K562 (cell line): ENCODE measurements around the gene GLE1. TPM values are rescaled to one million over a fixed set of nuclear protein-coding genes. Genes with fewer than 3 reads are reported as not detected.

Experiments
- ATAC-seq: fragments of 200-7000 bp; cut with Tn5 transposase; 3 replicates; pipeline ENCODE4 v1.9.1; 2020; ENCODE audit warnings: moderate library complexity
- BruUV-seq: library from RNA; stranded (reverse); fragments of 400-500 nt; replicated peaks from 2 replicates; lab custom pipeline; 2021; lab: Mats Ljungman, UMichigan
- CTCF ChIA-PET: fragments of 300-600 bp; formaldehyde crosslinking; extraction: SDS; loops from one replicate; lab custom pipeline; 2021; ENCODE audit warnings: low intra/inter-chr PET ratio; lab: Yijun Ruan, JAX
- POLR2A ChIA-PET: fragments of 300-600, 350-650 bp; sonication (Branson Sonifier 250); formaldehyde crosslinking; extraction: SDS; loops from one replicate; lab custom pipeline; 2021; ENCODE audit warnings: antibody characterized with exemption, inconsistent platforms; lab: Yijun Ruan, JAX
- DNase-seq, 4 experiments: peaks; one replicate each; pipeline versions ENCODE4 v3.0.0 to v3.0.0-alpha.2; 2011 to 2018; ENCODE audit warnings: low spot score in 3 of 4, mixed read lengths in 3 of 4; ENCODE audit errors: extremely low read depth in 1 of 4
- FAIRE-seq: peaks from 2 replicates; lab custom pipeline; 2011; peaks lifted over from hg19 to GRCh38; lab: Jason Lieb, UNC
- H2AFZ ChIP-seq: 2 replicates; pipeline ENCODE4 v1.6.0; 2011; ENCODE audit warnings: low read depth, low read length, control low read depth, inconsistent platforms
- H3K27ac ChIP-seq: fragments of 200-600 bp; 3 replicates; pipeline ENCODE4 v1.8.0; 2011; ENCODE audit warnings: low read depth, mild to moderate bottlenecking, control low read depth, inconsistent platforms, low read length, moderate library complexity, mixed read lengths; ENCODE audit errors: extremely low read depth
- H3K27me3 ChIP-seq, 2 experiments: fragments of 300-600 bp in 1 of 2; 2 replicates in 1 of 2; 3 replicates in 1 of 2; pipeline versions ENCODE4 v1.6.0 to v1.8.0; 2011; ENCODE audit warnings: inconsistent platforms in 2 of 2, low read length in 2 of 2, mild to moderate bottlenecking in 1 of 2, mixed read lengths in 1 of 2, moderate library complexity in 1 of 2; ENCODE audit not compliant: control insufficient read depth in 2 of 2, insufficient read depth in 2 of 2
- H3K36me3 ChIP-seq: fragments of 300-600 bp; 3 replicates; pipeline ENCODE4 v1.8.0; 2011; ENCODE audit warnings: mild to moderate bottlenecking, low read length, inconsistent platforms; ENCODE audit not compliant: control insufficient read depth, insufficient read depth
- H3K4me1 ChIP-seq, 2 experiments: fragments of 200-600 bp in 1 of 2; replicated peaks in 1 of 2; 2 replicates in 1 of 2; 3 replicates in 1 of 2; pipeline versions ENCODE4 v1.5.1 to v1.8.0; 2011; ENCODE audit warnings: inconsistent platforms in 2 of 2, low read length in 2 of 2, mild to moderate bottlenecking in 1 of 2, mixed read lengths in 1 of 2, moderate library complexity in 1 of 2; ENCODE audit not compliant: control insufficient read depth in 2 of 2, insufficient read depth in 2 of 2
- H3K4me2 ChIP-seq: 2 replicates; pipeline ENCODE4 v1.6.1; 2011; ENCODE audit warnings: low read length, control low read depth, inconsistent platforms, mixed read lengths; ENCODE audit not compliant: insufficient read depth
- H3K4me3 ChIP-seq: fragments of 200-600 bp; sonication (generic), shearing (Covaris generic); 2 replicates; pipeline ENCODE4 v1.5.1; 2016; ENCODE audit warnings: control low read depth, inconsistent platforms
- H3K79me2 ChIP-seq: fragments of 200-600 bp; 3 replicates; pipeline ENCODE4 v1.8.0; 2011; ENCODE audit warnings: low read length, inconsistent platforms; ENCODE audit not compliant: control insufficient read depth, insufficient read depth
- H3K9ac ChIP-seq, 2 experiments: 2 replicates each; pipeline versions ENCODE4 v1.6.0 to v1.6.1; 2011; ENCODE audit warnings: low read depth in 2 of 2, low read length in 2 of 2, control low read depth in 1 of 2, inconsistent platforms in 1 of 2, mild to moderate bottlenecking in 1 of 2, mixed read lengths in 1 of 2; ENCODE audit not compliant: insufficient read depth in 1 of 2
- H3K9me1 ChIP-seq: one replicate; pipeline ENCODE4 v1.6.0; 2011; ENCODE audit warnings: inconsistent platforms, mild to moderate bottlenecking, low read length, moderate library complexity; ENCODE audit not compliant: control insufficient read depth, insufficient read depth
- H3K9me3 ChIP-seq: replicated peaks from 2 replicates; pipeline ENCODE4 v1.5.1; 2011; ENCODE audit warnings: low read depth, low read length, inconsistent platforms; ENCODE audit not compliant: control insufficient read depth, insufficient read depth
- H4K20me1 ChIP-seq: replicated peaks from 2 replicates; pipeline ENCODE4 v1.6.1; 2011; ENCODE audit warnings: low read length, inconsistent platforms, mixed read lengths; ENCODE audit not compliant: control insufficient read depth, insufficient read depth
- ATF7 ChIP-seq: fragments of 450-650 bp; IDR thresholded peaks from 2 replicates; pipeline ENCODE4 v1.7.1; 2014; ENCODE audit warnings: mild to moderate bottlenecking, moderate library complexity
- BDP1 ChIP-seq: IDR thresholded peaks from 3 replicates; pipeline ENCODE4 v1.6.1; 2011; ENCODE audit not compliant: insufficient read length, insufficient read depth
- CBX1 ChIP-seq: sonication (generic); IDR thresholded peaks from 2 replicates; pipeline ENCODE4 v1.6.1; 2016; ENCODE audit warnings: antibody characterized with exemption, low read depth, mild to moderate bottlenecking
- E2F3 ChIP-seq: fragments of 250-450 bp; sonication (Bioruptor Pico); IDR thresholded peaks from 2 replicates; pipeline ENCODE4 v1.4.0; 2020; ENCODE audit warnings: mild to moderate bottlenecking
- FUS ChIP-seq: fragments of 200-400 bp; formaldehyde crosslinking; optimal IDR thresholded peaks from 2 replicates; pipeline ENCODE3; 2017; ENCODE audit warnings: low read depth, low read length
- RBM39 ChIP-seq: fragments of 200-400 bp; formaldehyde crosslinking; optimal IDR thresholded peaks from 2 replicates; pipeline ENCODE3; 2018; ENCODE audit warnings: low read depth, low read length
- SAP30 ChIP-seq: fragments of 200-600 bp; sonication (generic); IDR thresholded peaks from 2 replicates; pipeline ENCODE4 v1.6.1; 2012; ENCODE audit warnings: borderline replicate concordance, low read depth, mild to moderate bottlenecking, moderate library complexity, low read length, control low read depth, inconsistent platforms; ENCODE audit not compliant: insufficient read depth, poor library complexity, severe bottlenecking
- UBTF ChIP-seq, 2 experiments: IDR thresholded peaks; 2 replicates each; pipeline ENCODE4 v1.6.1; 2012; ENCODE audit warnings: improper control_type of control experiment in 2 of 2, low read depth in 2 of 2, low read length in 2 of 2, borderline replicate concordance in 1 of 2
- USF1 ChIP-seq: sonication (generic); formaldehyde crosslinking; IDR thresholded peaks from 2 replicates; pipeline ENCODE4 v1.9.0; 2022; ENCODE audit warnings: mild to moderate bottlenecking, missing genetic modification reagents
- WGBS: fragments of 100-300 bp; shearing (Covaris generic); methylation state at CpG from one replicate; pipeline ENCODE4 v1.1.6; 2016; ENCODE audit warnings: low coverage, mixed read lengths; ENCODE audit not compliant: insufficient coverage; ENCODE audit errors: missing lambda C conversion rate; 5-methylcytosine and 5-hydroxymethylcytosine counted together
- in situ Hi-C: fragments of 300-500 bp; cut with MboI; formaldehyde crosslinking; loops from 4 replicates; pipeline ENCODE4 v1.15.0; 2018; ENCODE audit warnings: inconsistent platforms, mixed read lengths
- intact Hi-C: fragments of 100-400 bp; cut with micrococcal nuclease; formaldehyde crosslinking; loops from 2 replicates; pipeline ENCODE4 v1.14.2; 2022
- polyA plus RNA-seq, 8 experiments: library from polyadenylated mRNA; depleted of rRNA in 4 of 8; stranded (reverse) in 5 of 8; unstranded in 3 of 8; fragments of >200 nt; fragmentation: Nextera tagmentation in 2 of 8; fragmentation: Illumina TruSeq in 1 of 8; extraction: Ambion mirVana in 2 of 8; extraction: Trizol in 1 of 8; gene quantifications; 2 replicates each; pipeline versions ENCODE4 v1.2.1 to v1.2.3, GENCODE V29; 2011 to 2014; ENCODE audit warnings: inconsistent platforms in 1 of 8, missing spikeins in 1 of 8
- total RNA-seq, 7 experiments: library from RNA; depleted of rRNA in 6 of 7; stranded (reverse); fragments of >200 nt in 6 of 7; fragmentation: Illumina TruSeq in 2 of 7; extraction: Trizol in 2 of 7; gene quantifications; 2 replicates each; pipeline versions ENCODE4 v1.2.1 to v1.2.3, GENCODE V29; 2011 to 2021; ENCODE audit warnings: low replicate concordance in 1 of 7

Gene GLE1
- total and polyA plus RNA-seq, 9 of the 15 experiments (the other 6 are each of a cell fraction or from before 2014, with no cell fraction given) = 15.9 to 44.8 (median 37.6) TPM

- TF ChIP-seq UBTF (IDR thresholded peaks at IDR 0.05; ENCODE audit: borderline replicate concordance in 1 of 2, low read depth in 2 of 2, low read length in 2 of 2) = 0 out of 4 replicates have a peak, but pooled peaks of 1 of the 2 experiments have one; percentile 12
These were observed at the start of gene GLE1 (continued) for GRCh38 chr9:128504485-128505413.

GRCh38 chr9:128454991-128455390, 49.5 kb upstream of the GLE1 start:
- Histone ChIP-seq H3K4me3 (no peak overlapping the region), H3K79me2 (peaks cover 34% of the 10 kb centered on the region), H3K27ac (no peak overlapping the region), H3K4me2 (no peak overlapping the region), H3K4me1 (peaks cover 6 to 26% of the 10 kb centered on the region in 2 experiments; a peak in 3 of 5 replicates), H4K20me1 (no peaks in the 10 kb centered on the region; the same call in 1 of the 2 replicates), H3K36me3 (peaks cover 18% of the 10 kb centered on the region; the same call in 2 of the 3 replicates), H3K9me3 (no peaks in the 10 kb centered on the region), H2AFZ (peak overlapping the region; percentile 38; the same call in 1 of the 2 replicates), H3K27me3 (no peaks in the 10 kb centered on the region), H3K9me1 (peaks cover 3% of the 10 kb centered on the region), H3K9ac (peak overlapping the region in 1 of 2 experiments; percentile 53; a peak in 1 of 4 replicates)
- TF ChIP-seq RBM39 = no peak
- TF ChIP-seq ATF7 = no peak
- TF ChIP-seq FUS = no peak
- no peak for TF ChIP-seq CBX1
- TF ChIP-seq E2F3 (CRISPR knock-in tag) = no peak
- TF ChIP-seq USF1 (CRISPR knock-in tag) = no peak
- no peak for TF ChIP-seq SAP30
- TF ChIP-seq BDP1 = no peak
- intact Hi-C loops (loop anchor here (5.0 kb wide), 1 partner anchor 37 kb away; no protein-coding TSS in a partner anchor), in situ Hi-C loops (no loop called here)
- ChIA-PET CTCF (no interaction called here), POLR2A (interaction anchor here (0.7 to 1.0 kb wide), 2 partner anchors 8 to 37 kb away, joined by 3 read pairs; no protein-coding TSS in a partner anchor)
- WGBS = 79% methylated on average over 14 of the region's 14 CpGs
- DNase-seq (no peak), ATAC-seq (no peak), FAIRE-seq (no peak)
- BruUV-seq = no TSS peak
